H9 (cell line): ENCODE results near the gene HM13. TPM values are rescaled to one million over a fixed set of nuclear protein-coding genes. Genes with fewer than 3 reads are reported as not detected.
A peak's percentile ranks its signal among the peaks of the same experiment; 100 is the strongest.

ENCODE experiments used
- DNase-seq: peaks from one replicate; pipeline ENCODE4 v3.0.0-alpha.2; 2017
- H2AFZ ChIP-seq: one replicate; pipeline ENCODE4 v1.6.1; 2013; ENCODE audit warnings: mild to moderate bottlenecking, low read length, control low read depth, moderate library complexity
- H2AK5ac ChIP-seq: 2 replicates; pipeline ENCODE4 v1.6.1; 2013; ENCODE audit warnings: low read length, control low read depth, mixed read lengths; ENCODE audit not compliant: insufficient read length
- H2BK120ac ChIP-seq: one replicate; pipeline ENCODE4 v1.6.1; 2013; ENCODE audit warnings: low read depth, mild to moderate bottlenecking, low read length, control low read depth, inconsistent platforms; ENCODE audit not compliant: poor library complexity, severe bottlenecking
- H2BK12ac ChIP-seq: 2 replicates; pipeline ENCODE4 v1.6.1; 2013; ENCODE audit warnings: low read length, control low read depth, mixed read lengths, low read depth; ENCODE audit not compliant: insufficient read length
- H2BK15ac ChIP-seq: 2 replicates; pipeline ENCODE4 v1.6.1; 2013; ENCODE audit warnings: low read depth, low read length, control low read depth
- H2BK20ac ChIP-seq: one replicate; pipeline ENCODE4 v1.6.1; 2013; ENCODE audit warnings: low read depth, mild to moderate bottlenecking, low read length, control low read depth, inconsistent platforms; ENCODE audit not compliant: poor library complexity, severe bottlenecking
- H2BK5ac ChIP-seq: 2 replicates; pipeline ENCODE4 v1.6.1; 2013; ENCODE audit warnings: low read length, control low read depth, mixed read lengths; ENCODE audit not compliant: insufficient read length
- H3K14ac ChIP-seq: 2 replicates; pipeline ENCODE4 v1.6.1; 2013; ENCODE audit warnings: low read length, control low read depth; ENCODE audit not compliant: insufficient read depth
- H3K18ac ChIP-seq: 2 replicates; pipeline ENCODE4 v1.6.1; 2013; ENCODE audit warnings: low read depth, mild to moderate bottlenecking, mixed read lengths, low read length, control low read depth; ENCODE audit not compliant: insufficient read length
- H3K23ac ChIP-seq: 2 replicates; pipeline ENCODE4 v1.6.1; 2013; ENCODE audit warnings: low read length, control low read depth, mixed read lengths, low read depth; ENCODE audit not compliant: insufficient read length
- H3K23me2 ChIP-seq: 2 replicates; pipeline ENCODE4 v1.6.1; 2013; ENCODE audit warnings: low read depth, mild to moderate bottlenecking, mixed read lengths, low read length, control low read depth; ENCODE audit not compliant: insufficient read length, poor library complexity, severe bottlenecking
- H3K27ac ChIP-seq: 2 replicates; pipeline ENCODE4 v1.5.1; 2013; ENCODE audit warnings: low read length, control low read depth, mixed read lengths, low read depth; ENCODE audit not compliant: insufficient read length
- H3K27me3 ChIP-seq: 2 replicates; pipeline ENCODE4 v1.6.1; 2013; ENCODE audit warnings: low read length, control low read depth, inconsistent platforms; ENCODE audit not compliant: insufficient read depth
- H3K4ac ChIP-seq: 2 replicates; pipeline ENCODE4 v1.6.1; 2013; ENCODE audit warnings: low read depth, mild to moderate bottlenecking, control low read depth, inconsistent platforms, low read length, moderate library complexity
- H3K4me1 ChIP-seq: 2 replicates; pipeline ENCODE4 v1.6.1; 2013; ENCODE audit warnings: low read length, control low read depth, inconsistent platforms; ENCODE audit not compliant: insufficient read depth
- H3K4me2 ChIP-seq: 2 replicates; pipeline ENCODE4 v1.6.1; 2013; ENCODE audit warnings: low read length, control low read depth, mixed read lengths; ENCODE audit not compliant: insufficient read length, insufficient read depth
- H3K56ac ChIP-seq: 2 replicates; pipeline ENCODE4 v1.6.1; 2013; ENCODE audit warnings: low read depth, mild to moderate bottlenecking, mixed read lengths, low read length, control low read depth; ENCODE audit not compliant: insufficient read length
- H3K79me1 ChIP-seq: 2 replicates; pipeline ENCODE4 v1.6.1; 2013; ENCODE audit warnings: low read depth, mild to moderate bottlenecking, moderate library complexity, low read length, control low read depth, inconsistent platforms; ENCODE audit not compliant: insufficient read depth, poor library complexity, severe bottlenecking
- H3K79me2 ChIP-seq: 2 replicates; pipeline ENCODE4 v1.6.1; 2013; ENCODE audit warnings: low read length, control low read depth, inconsistent platforms; ENCODE audit not compliant: insufficient read depth
- H3K9ac ChIP-seq: 2 replicates; pipeline ENCODE4 v1.6.1; 2013; ENCODE audit warnings: low read length, control low read depth, mixed read lengths; ENCODE audit not compliant: insufficient read length; ENCODE audit errors: extremely low read depth
- H3K9me3 ChIP-seq: one replicate; pipeline ENCODE4 v1.6.1; 2013; ENCODE audit warnings: low read depth, low read length, inconsistent platforms; ENCODE audit not compliant: control insufficient read depth
- H3T11ph ChIP-seq: one replicate; pipeline ENCODE4 v1.6.1; 2013; ENCODE audit warnings: mild to moderate bottlenecking, low read length, control low read depth, inconsistent platforms
- H4K20me1 ChIP-seq: one replicate; pipeline ENCODE4 v1.6.1; 2013; ENCODE audit not compliant: control insufficient read depth, insufficient read length, insufficient read depth
- H4K5ac ChIP-seq: 2 replicates; pipeline ENCODE4 v1.6.1; 2013; ENCODE audit warnings: low read depth, mild to moderate bottlenecking, mixed read lengths, low read length, control low read depth; ENCODE audit not compliant: insufficient read length
- H4K8ac ChIP-seq: replicated peaks from 2 replicates; pipeline ENCODE4 v1.6.1; 2013; ENCODE audit warnings: low read length, control low read depth, mixed read lengths, low read depth; ENCODE audit not compliant: insufficient read length
- H4K91ac ChIP-seq: 2 replicates; pipeline ENCODE4 v1.6.1; 2013; ENCODE audit warnings: low read depth, mild to moderate bottlenecking, moderate library complexity, mixed read lengths, low read length, control low read depth; ENCODE audit not compliant: insufficient read length
- H3K27ac Mint-ChIP-seq, 3 experiments: 2 replicates in 2 of 3; 3 replicates in 1 of 3; pipeline ENCODE4 v1.8.0; 2020 to 2021; ENCODE audit warnings: mixed read lengths in 3 of 3, mild to moderate bottlenecking in 1 of 3, moderate library complexity in 1 of 3
- H3K27me3 Mint-ChIP-seq: 2 replicates; pipeline ENCODE4 v1.8.0; 2021; ENCODE audit warnings: low read depth, mild to moderate bottlenecking, moderate library complexity, mixed read lengths
- H3K36me3 Mint-ChIP-seq, 3 experiments: 2 replicates in 2 of 3; 3 replicates in 1 of 3; pipeline ENCODE4 v1.8.0; 2020 to 2021; ENCODE audit warnings: low read depth in 3 of 3, mixed read lengths in 3 of 3; ENCODE audit not compliant: insufficient read depth in 1 of 3
- H3K4me1 Mint-ChIP-seq, 2 experiments: 2 replicates each; pipeline ENCODE4 v1.8.0; 2020; ENCODE audit warnings: mixed read lengths in 2 of 2
- H3K4me3 Mint-ChIP-seq, 2 experiments: 2 replicates in 1 of 2; 3 replicates in 1 of 2; pipeline ENCODE4 v1.8.0; 2020 to 2021; ENCODE audit warnings: mild to moderate bottlenecking in 2 of 2, mixed read lengths in 2 of 2, moderate library complexity in 1 of 2
- H3K9me3 Mint-ChIP-seq, 2 experiments: 2 replicates in 1 of 2; 3 replicates in 1 of 2; pipeline ENCODE4 v1.8.0; 2020; ENCODE audit warnings: mild to moderate bottlenecking in 2 of 2, mixed read lengths in 2 of 2, moderate library complexity in 1 of 2
- WGBS: extraction: QIAGEN DNeasy Blood & Tissue Kit; methylation state at CpG from one replicate; pipeline ENCODE4 v1.1.7; 2013; ENCODE audit warnings: missing lambda C conversion rate, low lambda C conversion rate, mixed read lengths; ENCODE audit not compliant: insufficient read length; ENCODE audit errors: extremely low coverage; 5-methylcytosine and 5-hydroxymethylcytosine counted together
- total RNA-seq: library from RNA; stranded (reverse); gene quantifications from 2 replicates; pipeline ENCODE4 v1.2.1, GENCODE V29; 2021
- TF ChIP-seq, protein P1 (sequence below): fragments of 200-600 bp; sonication (generic); conservative IDR thresholded peaks from 3 replicates; pipeline ENCODE4 v1.8.0; 2021; ENCODE audit warnings: antibody characterized with exemption, mild to moderate bottlenecking

The HM13 gene
- total RNA-seq, 1 experiment from 2014 or later: 169 TPM

DNA sequence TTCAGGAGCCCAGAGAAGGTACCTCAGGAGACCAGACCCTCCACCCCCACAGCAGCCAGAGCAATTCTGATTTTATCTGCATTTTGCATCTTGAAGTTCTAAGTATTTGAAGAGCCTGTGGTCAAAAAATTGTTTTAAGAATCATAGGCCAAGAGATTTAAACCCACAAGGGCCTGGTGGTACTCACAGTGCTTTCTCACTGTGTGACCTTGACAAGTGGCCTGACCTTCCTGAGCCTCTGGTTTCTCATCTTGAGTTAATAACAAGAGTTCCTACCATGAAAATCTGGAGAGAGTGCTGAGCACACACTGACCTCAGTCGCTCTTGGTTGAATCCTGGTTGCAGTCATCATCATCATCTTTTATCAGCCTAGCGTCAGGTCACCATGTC lies 45.5 kb downstream of the HM13 start:
- no peak overlapping the region for H3K4me3 Mint-ChIP-seq
- TF ChIP-seq, protein P1, sequence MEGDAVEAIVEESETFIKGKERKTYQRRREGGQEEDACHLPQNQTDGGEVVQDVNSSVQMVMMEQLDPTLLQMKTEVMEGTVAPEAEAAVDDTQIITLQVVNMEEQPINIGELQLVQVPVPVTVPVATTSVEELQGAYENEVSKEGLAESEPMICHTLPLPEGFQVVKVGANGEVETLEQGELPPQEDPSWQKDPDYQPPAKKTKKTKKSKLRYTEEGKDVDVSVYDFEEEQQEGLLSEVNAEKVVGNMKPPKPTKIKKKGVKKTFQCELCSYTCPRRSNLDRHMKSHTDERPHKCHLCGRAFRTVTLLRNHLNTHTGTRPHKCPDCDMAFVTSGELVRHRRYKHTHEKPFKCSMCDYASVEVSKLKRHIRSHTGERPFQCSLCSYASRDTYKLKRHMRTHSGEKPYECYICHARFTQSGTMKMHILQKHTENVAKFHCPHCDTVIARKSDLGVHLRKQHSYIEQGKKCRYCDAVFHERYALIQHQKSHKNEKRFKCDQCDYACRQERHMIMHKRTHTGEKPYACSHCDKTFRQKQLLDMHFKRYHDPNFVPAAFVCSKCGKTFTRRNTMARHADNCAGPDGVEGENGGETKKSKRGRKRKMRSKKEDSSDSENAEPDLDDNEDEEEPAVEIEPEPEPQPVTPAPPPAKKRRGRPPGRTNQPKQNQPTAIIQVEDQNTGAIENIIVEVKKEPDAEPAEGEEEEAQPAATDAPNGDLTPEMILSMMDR: no peak
- no CpG with 5 or more reads among the region's 2 CpGs for WGBS

More for the DNA sequence above, 45.5 kb downstream of the HM13 start:
- Histone ChIP-seq H2AFZ (no peak overlapping the region), H4K91ac (no peak overlapping the region), H3K9ac (no peak overlapping the region), H3T11ph (no peak overlapping the region), H4K8ac (no peak overlapping the region), H2BK5ac (no peak overlapping the region), H3K18ac (no peak overlapping the region), H2AK5ac (no peak overlapping the region), H3K79me1 (no peaks in the 10 kb centered on the region), H3K27ac (no peak overlapping the region), H4K5ac (no peak overlapping the region), H3K14ac (no peak overlapping the region), H3K4me2 (no peak overlapping the region), H2BK20ac (no peak overlapping the region), H3K9me3 (no peaks in the 10 kb centered on the region), H2BK120ac (no peak overlapping the region), H3K23me2 (no peaks in the 10 kb centered on the region), H3K23ac (no peak overlapping the region), H2BK12ac (no peak overlapping the region), H2BK15ac (no peak overlapping the region), H3K4me1 (no peaks in the 10 kb centered on the region), H4K20me1 (no peaks in the 10 kb centered on the region), H3K56ac (no peak overlapping the region), H3K79me2 (no peaks in the 10 kb centered on the region), H3K27me3 (no peaks in the 10 kb centered on the region), H3K4ac (no peak overlapping the region)
- Mint-ChIP-seq H3K36me3 (peaks cover 37 to 87% (median 52%) of the 10 kb centered on the region in 3 experiments), H3K27ac (peak overlapping the region; percentile 86 to 99 (median 87); a peak in 6 of 7 replicates), H3K4me1 (peaks cover 16 to 21% of the 10 kb centered on the region in 2 experiments), H3K9me3 (no peaks in the 10 kb centered on the region), H3K27me3 (no peaks in the 10 kb centered on the region)
- DNase-seq: no peak
